ENCODE measurements around the gene H2BK1.

The H2BK1 gene

GRCh38 chr7:151175047-151175792, 35.1 kb downstream of the H2BK1 start:
- no peaks in the 10 kb centered on the region for H3F3A ChIP-seq (ENCODE audit: control insufficient read depth, insufficient read depth)
- no peaks in the 10 kb centered on the region for H3K79me2 ChIP-seq (ENCODE audit: control insufficient read depth, low read length)
- no peak overlapping the region for H3K27ac ChIP-seq (ENCODE audit: low read depth, low read length)
- TF ChIP-seq CTCF (IDR thresholded peaks at IDR 0.05; ENCODE audit: low read depth, low read length, poor library complexity, severe bottlenecking), result no peak
- TF ChIP-seq EZH2phosphoT487 (IDR thresholded peaks at IDR 0.05; ENCODE audit: borderline replicate concordance, low read length), result no peak
- H3K9me3 ChIP-seq (ENCODE audit: control insufficient read depth, insufficient read depth, low read length), result no peaks in the 10 kb centered on the region
- no peak overlapping the region for H3K4me2 ChIP-seq (ENCODE audit: low read length)
- no peaks in the 10 kb centered on the region for H3K9me2 ChIP-seq (replicated peaks; ENCODE audit: control insufficient read depth, low read length)
- H3K4me1 ChIP-seq (ENCODE audit: control insufficient read depth, low read length), result no peaks in the 10 kb centered on the region
- no peaks in the 10 kb centered on the region for H4K20me1 ChIP-seq (ENCODE audit: control insufficient read depth, insufficient read depth, low read depth, low read length)
- H3K27me3 ChIP-seq (ENCODE audit: control insufficient read depth, low read length), result peaks cover 5% of the 10 kb centered on the region
- H3K36me3 ChIP-seq (ENCODE audit: control insufficient read depth, low read length), result no peaks in the 10 kb centered on the region
- no peak overlapping the region for H3K4me3 ChIP-seq (ENCODE audit: low read length)

GRCh38 chr7:151174246-151175046, 35.8 kb downstream of the H2BK1 start:
- H3K4me3 ChIP-seq (ENCODE audit: low read length), result no peak overlapping the region
- peaks cover 11% of the 10 kb centered on the region for H3K27me3 ChIP-seq (ENCODE audit: control insufficient read depth, low read length)

GRCh38 chr7:151173386-151174245, 36.7 kb downstream of the H2BK1 start:
- Histone ChIP-seq H4K20me1 (ENCODE audit: control insufficient read depth, insufficient read depth, low read depth, low read length) (no peaks in the 10 kb centered on the region), H3K4me2 (ENCODE audit: low read length) (no peak overlapping the region), H3K9me2 (replicated peaks; ENCODE audit: control insufficient read depth, low read length) (no peaks in the 10 kb centered on the region), H3F3A (ENCODE audit: control insufficient read depth, insufficient read depth) (no peaks in the 10 kb centered on the region), H3K9me3 (ENCODE audit: control insufficient read depth, insufficient read depth, low read length) (no peaks in the 10 kb centered on the region), H3K79me2 (ENCODE audit: control insufficient read depth, low read length) (no peaks in the 10 kb centered on the region), H3K4me3 (ENCODE audit: low read length) (no peak overlapping the region), H3K27ac (ENCODE audit: low read depth, low read length) (no peak overlapping the region), H3K4me1 (ENCODE audit: control insufficient read depth, low read length) (no peaks in the 10 kb centered on the region), H3K36me3 (ENCODE audit: control insufficient read depth, low read length) (no peaks in the 10 kb centered on the region), H3K27me3 (ENCODE audit: control insufficient read depth, low read length) (peaks cover 19% of the 10 kb centered on the region)
- no peak for TF ChIP-seq CTCF (IDR thresholded peaks at IDR 0.05; ENCODE audit: low read depth, low read length, poor library complexity, severe bottlenecking)
- no peak for TF ChIP-seq EZH2phosphoT487 (IDR thresholded peaks at IDR 0.05; ENCODE audit: borderline replicate concordance, low read length)

More at GRCh38 chr7:151174246-151175046, 35.8 kb downstream of the H2BK1 start:
- Histone ChIP-seq H3K4me2 (ENCODE audit: low read length) (no peak overlapping the region), H3K9me3 (ENCODE audit: control insufficient read depth, insufficient read depth, low read length) (no peaks in the 10 kb centered on the region), H4K20me1 (ENCODE audit: control insufficient read depth, insufficient read depth, low read depth, low read length) (no peaks in the 10 kb centered on the region), H3K79me2 (ENCODE audit: control insufficient read depth, low read length) (no peaks in the 10 kb centered on the region), H3K27ac (ENCODE audit: low read depth, low read length) (no peak overlapping the region), H3F3A (ENCODE audit: control insufficient read depth, insufficient read depth) (no peaks in the 10 kb centered on the region), H3K36me3 (ENCODE audit: control insufficient read depth, low read length) (no peaks in the 10 kb centered on the region), H3K9me2 (replicated peaks; ENCODE audit: control insufficient read depth, low read length) (no peaks in the 10 kb centered on the region), H3K4me1 (ENCODE audit: control insufficient read depth, low read length) (no peaks in the 10 kb centered on the region)
- no peak for TF ChIP-seq CTCF (IDR thresholded peaks at IDR 0.05; ENCODE audit: low read depth, low read length, poor library complexity, severe bottlenecking)
- no peak for TF ChIP-seq EZH2phosphoT487 (IDR thresholded peaks at IDR 0.05; ENCODE audit: borderline replicate concordance, low read length)

Data from DOHH2 (cell line).